Midbrain (tissue), 1 donor: ENCODE measurements around the gene SLC44A5.
"Not testable (repeated sequence)": the region's sequence is repeated elsewhere in the genome, so short reads cannot be mapped to it uniquely, and the experiment has no call there.

Experiments
- DNase-seq: peaks from one replicate; lab custom pipeline; 2025; lab: John Stamatoyannopoulos, UW

Gene SLC44A5

GRCh38 chr1:75520862-75521475 is 89.9 kb downstream of the SLC44A5 start:
- no peak for DNase-seq

GRCh38 chr1:75519651-75520427 is 91.1 kb downstream of the SLC44A5 start:
- DNase-seq: no peak

- no peak for DNase-seq
Measured at GRCh38 chr1:75518686-75519085, 92.2 kb downstream of the SLC44A5 start.

- no peak for DNase-seq
Measured at GRCh38 chr1:75514270-75514669, 96.6 kb downstream of the SLC44A5 start.

DNA sequence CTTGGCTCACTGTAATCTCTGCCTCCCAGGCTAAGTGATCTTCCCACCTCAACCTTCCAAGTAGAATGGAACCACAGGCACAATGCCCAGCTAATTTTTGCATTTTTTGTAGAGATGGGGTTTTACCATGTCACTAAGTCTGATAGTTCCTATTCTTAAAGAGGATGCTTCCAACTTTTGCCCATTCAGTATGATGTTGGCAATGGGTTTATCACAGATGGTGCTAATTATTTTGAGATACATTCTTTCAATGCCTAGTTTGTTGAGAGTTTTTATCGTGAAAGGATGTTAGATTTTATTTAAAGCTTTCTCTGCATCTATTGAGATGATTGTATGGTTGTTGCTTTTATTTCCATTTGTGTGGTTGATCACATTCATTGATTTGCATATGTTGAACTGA is 103.9 kb downstream of the SLC44A5 start:
- DNase-seq: no peak

GRCh38 chr1:75503221-75503974 is 107.5 kb downstream of the SLC44A5 start:
- DNase-seq: no peak

DNA sequence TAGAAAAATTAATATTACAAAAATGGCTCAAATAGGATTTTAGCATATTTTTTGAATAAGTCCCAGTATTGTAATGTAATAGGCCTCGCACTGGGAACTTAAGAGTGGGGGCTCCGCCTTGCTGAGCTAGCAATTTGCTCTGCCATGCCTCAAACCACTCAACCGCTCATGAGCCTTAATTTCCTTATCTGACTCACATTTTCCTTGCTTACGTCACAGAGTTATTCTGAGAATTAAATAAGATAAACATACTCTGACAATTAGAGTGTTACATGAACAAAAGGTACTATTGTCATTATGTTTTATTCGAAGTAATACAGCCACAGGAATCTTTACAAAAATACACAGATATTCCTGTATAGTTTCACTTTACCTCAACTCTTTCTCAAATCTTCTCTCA is 108.1 kb downstream of the SLC44A5 start:
- DNase-seq: no peak

GRCh38 chr1:75501577-75502295 is 109.2 kb downstream of the SLC44A5 start:
- DNase-seq: no peak

DNA sequence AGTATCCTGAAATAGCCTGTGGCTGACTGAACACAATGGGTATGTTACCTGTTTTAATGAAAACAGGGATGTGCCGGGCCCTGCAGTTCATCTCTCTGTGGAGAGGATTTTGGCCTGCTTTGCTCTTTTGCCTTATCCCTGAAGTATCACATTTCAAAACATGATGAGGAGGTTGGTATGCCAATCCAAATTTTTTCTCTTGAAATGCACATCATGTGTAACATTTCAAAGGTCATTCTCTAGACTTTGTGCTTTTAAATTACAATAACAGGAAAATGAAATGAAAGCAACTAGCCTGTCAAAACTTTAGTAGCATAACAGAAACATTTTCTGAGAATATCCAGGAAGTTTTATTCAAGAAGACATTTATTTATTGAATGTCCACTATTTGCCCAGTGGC is 118.9 kb downstream of the SLC44A5 start:
- DNase-seq: no peak

GRCh38 chr1:75487399-75487798 is 123.5 kb downstream of the SLC44A5 start:
- DNase-seq: no peak

GRCh38 chr1:75484789-75485188 is 126.1 kb downstream of the SLC44A5 start:
- no peak for DNase-seq

- DNase-seq: no peak
Measured at GRCh38 chr1:75482951-75483350, 128.0 kb downstream of the SLC44A5 start.

- DNase-seq: not testable (repeated sequence)
Measured at GRCh38 chr1:75476486-75476885, 134.4 kb downstream of the SLC44A5 start.

GRCh38 chr1:75475696-75476095 is 135.2 kb downstream of the SLC44A5 start:
- no peak for DNase-seq

- peak; percentile 3 for DNase-seq
Measured at GRCh38 chr1:75472971-75473603, 137.8 kb downstream of the SLC44A5 start.

DNA sequence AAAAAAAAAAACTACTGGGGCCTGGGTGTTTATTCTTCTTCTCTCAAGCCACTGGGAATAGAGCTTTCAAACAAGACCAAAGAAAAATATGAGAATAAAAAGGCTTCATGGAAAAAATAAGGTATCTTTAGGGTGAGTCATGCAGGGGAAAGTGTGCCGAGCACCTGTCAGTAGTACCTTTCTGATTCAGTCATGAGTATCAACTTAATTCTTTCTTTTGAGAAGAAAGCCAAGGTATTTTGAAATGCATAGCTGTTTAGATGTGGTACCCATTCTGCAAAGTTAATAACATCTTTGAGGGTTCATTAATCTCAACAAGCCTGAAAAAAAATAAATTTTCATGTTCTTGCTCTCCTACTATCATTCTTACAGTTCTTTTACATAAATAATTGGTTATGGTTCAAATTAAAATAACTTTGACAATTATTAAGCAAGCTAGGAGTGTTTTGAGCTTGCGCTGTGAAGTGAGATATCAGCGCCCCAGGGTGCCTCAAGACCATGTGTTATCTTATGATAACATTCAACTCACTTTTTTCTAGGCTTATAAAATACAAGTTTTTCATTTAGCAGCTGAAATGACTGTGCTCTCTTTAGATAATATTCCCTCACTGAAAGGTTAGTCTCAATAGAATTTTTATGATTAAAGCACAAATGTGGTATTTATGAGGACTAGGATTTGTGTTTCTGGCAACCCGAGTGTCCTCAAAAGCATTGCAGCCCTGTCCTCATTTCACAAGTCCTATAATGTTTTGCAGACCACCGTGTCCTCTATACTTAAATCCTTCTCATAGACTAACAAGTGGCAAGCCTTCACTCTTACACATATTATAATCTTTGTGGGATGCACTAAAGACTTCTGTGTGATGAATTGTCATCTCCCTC is 138.6 kb downstream of the SLC44A5 start:
- no peak for DNase-seq

DNA sequence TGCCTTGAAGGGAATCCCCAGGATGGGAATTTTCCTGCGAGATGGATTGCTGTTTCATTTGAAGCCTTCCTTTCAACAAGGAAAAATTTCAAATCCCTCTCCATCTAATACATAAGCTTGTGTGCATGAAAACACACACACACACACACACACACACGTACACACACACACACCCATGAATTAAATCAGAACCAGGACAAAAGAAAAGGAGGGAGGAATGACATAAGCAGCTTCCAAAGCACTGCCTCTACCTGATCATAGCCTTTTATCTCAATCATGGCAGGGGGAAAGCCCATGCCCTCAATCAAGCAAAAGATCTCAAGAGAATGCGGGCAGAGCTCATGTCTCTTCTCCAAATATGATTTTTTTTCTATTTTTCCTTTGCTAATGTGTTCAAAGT is 139.7 kb downstream of the SLC44A5 start:
- DNase-seq: no peak

DNA sequence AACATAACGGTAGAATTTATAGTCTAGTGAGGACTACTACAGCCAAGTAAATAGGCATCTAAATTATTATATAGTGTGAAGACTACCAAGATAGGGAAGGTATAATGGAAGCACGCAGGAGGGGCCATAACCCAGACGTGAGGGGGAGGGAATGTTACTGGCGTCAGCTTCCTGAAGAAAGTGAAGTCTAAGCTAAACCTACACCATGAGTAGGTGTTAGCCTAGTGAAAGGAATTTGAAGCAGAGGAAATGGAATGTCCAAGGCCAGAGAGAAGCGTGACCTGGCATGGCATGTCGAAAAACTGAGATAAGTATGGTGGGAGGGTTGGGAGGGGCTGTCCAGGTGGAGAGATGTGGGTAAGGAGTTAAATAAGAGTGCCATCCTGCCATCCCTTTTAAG is 140.5 kb downstream of the SLC44A5 start:
- no peak for DNase-seq

- no peak for DNase-seq
Measured at GRCh38 chr1:75469586-75470173, 141.2 kb downstream of the SLC44A5 start.

GRCh38 chr1:75461808-75462325 is 149.0 kb downstream of the SLC44A5 start:
- DNase-seq: no peak
